SK-N-SH treated with all-trans-retinoic acid at 6 μM for 48 hours (cell line): Measurements from ENCODE around the gene AGAP1.

Source experiments
- ARNTL ChIP-seq: fragments of 450-650 bp; formaldehyde crosslinking; IDR thresholded peaks from 2 replicates; pipeline ENCODE4 v1.5.0; 2020; ENCODE audit warnings: low read depth, mild to moderate bottlenecking, moderate library complexity, borderline replicate concordance
- CSDC2 ChIP-seq: fragments of 250-450 bp; sonication (Bioruptor Pico); IDR thresholded peaks from 2 replicates; pipeline ENCODE4 v1.5.0; 2020; ENCODE audit warnings: mild to moderate bottlenecking, moderate library complexity
- GLIS3 ChIP-seq: fragments of 250-450 bp; sonication (Bioruptor Pico); IDR thresholded peaks from 2 replicates; pipeline ENCODE4 v1.5.0; 2020; ENCODE audit warnings: mild to moderate bottlenecking, moderate library complexity
- ISL1 ChIP-seq: fragments of 250-450 bp; sonication (Bioruptor Pico); IDR thresholded peaks from 2 replicates; pipeline ENCODE4 v2.1.2; 2022; ENCODE audit warnings: mild to moderate bottlenecking, moderate library complexity
- RARB ChIP-seq: fragments of 250-450 bp; sonication (Bioruptor Pico); IDR thresholded peaks from 2 replicates; pipeline ENCODE4 v1.8.0; 2021; ENCODE audit warnings: mild to moderate bottlenecking, moderate library complexity
- ZFP30 ChIP-seq: fragments of 450-650 bp; formaldehyde crosslinking; IDR thresholded peaks from 2 replicates; pipeline ENCODE4 v1.5.0; 2022; ENCODE audit warnings: mild to moderate bottlenecking, moderate library complexity
- ZNF565 ChIP-seq: fragments of 450-650 bp; formaldehyde crosslinking; conservative IDR thresholded peaks from 2 replicates; pipeline ENCODE4 v1.5.0; 2020; ENCODE audit warnings: low read depth, mild to moderate bottlenecking, moderate library complexity
- ZNF8 ChIP-seq: fragments of 450-650 bp; formaldehyde crosslinking; IDR thresholded peaks from 2 replicates; pipeline ENCODE4 v1.5.0; 2020; ENCODE audit warnings: mild to moderate bottlenecking, moderate library complexity
- TF ChIP-seq, protein P1 (sequence below): fragments of 250-450 bp; sonication (Bioruptor Pico); IDR thresholded peaks from 2 replicates; pipeline ENCODE4 v1.5.1; 2020; ENCODE audit warnings: low read depth, mild to moderate bottlenecking, moderate library complexity
- TF ChIP-seq, protein P2 (sequence below): fragments of 250-450 bp; sonication (Bioruptor Pico); IDR thresholded peaks from 2 replicates; pipeline ENCODE4 v1.8.0; 2020; ENCODE audit warnings: mild to moderate bottlenecking, moderate library complexity, borderline replicate concordance

DNA sequence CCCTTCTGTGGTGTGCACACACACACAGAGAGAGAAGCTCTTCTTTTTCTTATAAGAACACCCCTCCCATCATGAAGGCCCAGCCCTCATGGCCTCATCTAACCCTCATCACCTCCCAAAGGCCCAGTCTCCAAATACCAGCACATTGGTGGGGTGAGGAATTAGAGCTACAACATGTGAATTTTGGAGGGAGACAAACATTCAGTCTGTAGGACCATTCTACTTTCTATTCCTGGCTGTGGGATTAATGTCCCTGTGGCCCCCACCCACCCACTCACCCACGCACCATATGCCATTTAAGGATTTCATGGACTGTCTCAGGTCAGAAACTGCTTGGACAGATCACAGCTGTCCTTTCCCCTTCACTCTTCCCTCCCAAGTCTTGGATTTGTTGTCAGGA lies 484.2 kb downstream of the AGAP1 start:
- TF ChIP-seq ZNF565 (CRISPR knock-in tag) (no peak), GLIS3 (CRISPR knock-in tag) (no peak), ISL1 (CRISPR knock-in tag) (no peak), ZNF8 (CRISPR knock-in tag) (no peak), CSDC2 (CRISPR knock-in tag) (no peak), ZFP30 (no peak), ARNTL (CRISPR knock-in tag) (no peak), RARB (CRISPR knock-in tag) (no peak)
- TF ChIP-seq, protein P1, sequence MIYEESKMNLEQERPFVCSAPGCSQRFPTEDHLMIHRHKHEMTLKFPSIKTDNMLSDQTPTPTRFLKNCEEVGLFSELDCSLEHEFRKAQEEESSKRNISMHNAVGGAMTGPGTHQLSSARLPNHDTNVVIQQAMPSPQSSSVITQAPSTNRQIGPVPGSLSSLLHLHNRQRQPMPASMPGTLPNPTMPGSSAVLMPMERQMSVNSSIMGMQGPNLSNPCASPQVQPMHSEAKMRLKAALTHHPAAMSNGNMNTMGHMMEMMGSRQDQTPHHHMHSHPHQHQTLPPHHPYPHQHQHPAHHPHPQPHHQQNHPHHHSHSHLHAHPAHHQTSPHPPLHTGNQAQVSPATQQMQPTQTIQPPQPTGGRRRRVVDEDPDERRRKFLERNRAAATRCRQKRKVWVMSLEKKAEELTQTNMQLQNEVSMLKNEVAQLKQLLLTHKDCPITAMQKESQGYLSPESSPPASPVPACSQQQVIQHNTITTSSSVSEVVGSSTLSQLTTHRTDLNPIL (CRISPR knock-in tag) = no peak
- TF ChIP-seq, protein P2, sequence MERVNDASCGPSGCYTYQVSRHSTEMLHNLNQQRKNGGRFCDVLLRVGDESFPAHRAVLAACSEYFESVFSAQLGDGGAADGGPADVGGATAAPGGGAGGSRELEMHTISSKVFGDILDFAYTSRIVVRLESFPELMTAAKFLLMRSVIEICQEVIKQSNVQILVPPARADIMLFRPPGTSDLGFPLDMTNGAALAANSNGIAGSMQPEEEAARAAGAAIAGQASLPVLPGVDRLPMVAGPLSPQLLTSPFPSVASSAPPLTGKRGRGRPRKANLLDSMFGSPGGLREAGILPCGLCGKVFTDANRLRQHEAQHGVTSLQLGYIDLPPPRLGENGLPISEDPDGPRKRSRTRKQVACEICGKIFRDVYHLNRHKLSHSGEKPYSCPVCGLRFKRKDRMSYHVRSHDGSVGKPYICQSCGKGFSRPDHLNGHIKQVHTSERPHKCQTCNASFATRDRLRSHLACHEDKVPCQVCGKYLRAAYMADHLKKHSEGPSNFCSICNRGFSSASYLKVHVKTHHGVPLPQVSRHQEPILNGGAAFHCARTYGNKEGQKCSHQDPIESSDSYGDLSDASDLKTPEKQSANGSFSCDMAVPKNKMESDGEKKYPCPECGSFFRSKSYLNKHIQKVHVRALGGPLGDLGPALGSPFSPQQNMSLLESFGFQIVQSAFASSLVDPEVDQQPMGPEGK (CRISPR knock-in tag) = no peak
